OCI-LY7 (cell line): ENCODE measurements around the gene UBAC1. TPM values are rescaled to one million over a fixed set of nuclear protein-coding genes. Genes with fewer than 3 reads are reported as not detected.

ENCODE experiments used
- BruUV-seq: library from RNA; stranded (reverse); fragments of 400-500 nt; replicated peaks from 2 replicates; lab custom pipeline; 2021; lab: Mats Ljungman, UMichigan
- CTCF ChIA-PET: fragments of 300-600 bp; sonication (Branson Sonifier 250); formaldehyde crosslinking; loops from one replicate; lab custom pipeline; 2022; ENCODE audit warnings: antibody characterized with exemption; ENCODE audit not compliant: unreplicated experiment; lab: Charles Lee
- POLR2A ChIA-PET: fragments of 300-600 bp; sonication (Branson Sonifier 250); formaldehyde crosslinking; loops from one replicate; lab custom pipeline; 2022; ENCODE audit warnings: antibody characterized with exemption; lab: Charles Lee
- DNase-seq: peaks from one replicate; pipeline ENCODE4 v3.0.0-alpha.2; 2015; ENCODE audit warnings: low spot score
- H2AFZ ChIP-seq: fragments of 200-600 bp; sonication (generic), shearing (Covaris generic); 2 replicates; pipeline ENCODE4 v1.6.1; 2014; ENCODE audit warnings: mild to moderate bottlenecking, antibody characterized with exemption, low read length, moderate library complexity
- H3K27ac ChIP-seq: fragments of 200-600 bp; sonication (generic); 2 replicates; pipeline ENCODE4 v1.5.1; 2014; ENCODE audit warnings: mixed run types, low read depth, mild to moderate bottlenecking, moderate library complexity, low read length, inconsistent platforms; ENCODE audit not compliant: poor library complexity, severe bottlenecking
- H3K36me3 ChIP-seq: fragments of 200-600 bp; sonication (generic); 2 replicates; pipeline ENCODE4 v1.6.1; 2014; ENCODE audit warnings: mild to moderate bottlenecking, antibody characterized with exemption, low read length, moderate library complexity, mixed read lengths; ENCODE audit not compliant: insufficient read depth
- H3K4me1 ChIP-seq: fragments of 200-600 bp; sonication (generic); 2 replicates; pipeline ENCODE4 v1.5.1; 2014; ENCODE audit warnings: mild to moderate bottlenecking, low read length; ENCODE audit not compliant: insufficient read depth, poor library complexity, severe bottlenecking
- H3K4me2 ChIP-seq: fragments of 200-600 bp; sonication (generic); 2 replicates; pipeline ENCODE4 v1.6.1; 2014; ENCODE audit warnings: mild to moderate bottlenecking, low read length
- H3K4me3 ChIP-seq: fragments of 200-600 bp; sonication (generic); 2 replicates; pipeline ENCODE4 v1.5.1; 2014; ENCODE audit warnings: mild to moderate bottlenecking, low read depth, low read length; ENCODE audit not compliant: poor library complexity, severe bottlenecking
- H3K79me2 ChIP-seq: fragments of 200-600 bp; sonication (generic); 2 replicates; pipeline ENCODE4 v1.6.1; 2016; ENCODE audit warnings: low read depth, mild to moderate bottlenecking, low read length, moderate library complexity, mixed read lengths; ENCODE audit not compliant: insufficient read depth
- H3K9me2 ChIP-seq: fragments of 200-600 bp; sonication (generic); 2 replicates; pipeline ENCODE4 v1.6.1; 2016; ENCODE audit warnings: mild to moderate bottlenecking, low read length, mixed read lengths; ENCODE audit not compliant: insufficient read depth
- H3K9me3 ChIP-seq: fragments of 200-600 bp; sonication (generic); 2 replicates; pipeline ENCODE4 v1.6.1; 2014; ENCODE audit warnings: mild to moderate bottlenecking, mixed run types, low read length, mixed read lengths
- H4K20me1 ChIP-seq: fragments of 200-600 bp; sonication (generic); 2 replicates; pipeline ENCODE4 v1.6.1; 2014; ENCODE audit warnings: mild to moderate bottlenecking, antibody characterized with exemption, low read length, moderate library complexity, mixed read lengths; ENCODE audit not compliant: insufficient read depth
- EZH2phosphoT487 ChIP-seq: fragments of 200-600 bp; sonication (generic); IDR thresholded peaks from 2 replicates; pipeline ENCODE4 v1.6.1; 2018; ENCODE audit warnings: low read depth, borderline replicate concordance, mild to moderate bottlenecking, mixed run types, antibody characterized with exemption, low read length, moderate library complexity, mixed read lengths
- intact Hi-C: fragments of 100-400 bp; cut with micrococcal nuclease; formaldehyde crosslinking; loops from one replicate; pipeline ENCODE4 v1.10.0; 2022; ENCODE audit not compliant: unreplicated experiment
- total RNA-seq, 2 experiments: library from RNA; depleted of rRNA in 1 of 2; stranded (reverse); fragments of >200 nt in 1 of 2; shearing (Covaris generic) in 1 of 2; gene quantifications; 2 replicates each; pipeline ENCODE4 v1.2.3, GENCODE V29; 2014 to 2022
- TF ChIP-seq, protein P1 (sequence below): fragments of 200-600 bp; sonication (generic); conservative IDR thresholded peaks from 2 replicates; pipeline ENCODE4 v1.5.1; 2014; ENCODE audit warnings: mild to moderate bottlenecking, antibody characterized with exemption, low read length, moderate library complexity, mixed read lengths

UBAC1 gene
- total RNA-seq, 2 experiments from 2014 or later: 42.3 to 59.2 TPM

DNA sequence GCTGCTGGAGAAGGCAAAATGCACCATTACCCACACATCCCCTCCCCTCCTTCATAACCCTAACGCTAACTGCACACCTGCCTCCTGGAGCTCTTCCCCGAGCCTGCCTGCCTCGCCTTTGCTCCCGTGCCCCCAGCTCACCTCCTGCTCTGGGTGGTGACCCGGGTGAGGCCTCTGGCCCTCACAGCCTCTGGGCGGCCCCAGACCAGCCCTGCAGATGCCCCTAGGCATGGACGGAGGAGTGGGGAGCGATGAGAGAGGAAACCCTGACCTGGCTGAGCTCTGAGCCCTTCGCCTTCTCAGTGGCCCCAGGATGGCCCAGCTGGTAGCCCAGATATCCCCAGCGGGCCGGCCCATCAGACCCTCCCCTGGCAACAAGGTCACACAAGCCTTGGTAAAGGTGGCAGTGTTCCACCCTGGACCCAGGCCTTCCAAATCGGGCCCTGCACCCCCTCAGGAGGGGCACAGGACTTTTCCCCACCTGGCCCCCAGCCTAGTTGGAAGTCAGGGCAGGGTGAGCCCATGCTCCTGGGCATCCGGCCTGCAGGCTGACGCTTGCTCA, 39.3 kb downstream of the UBAC1 start:
- ChIA-PET POLR2A (no interaction called here), CTCF (no interaction called here)
- TF ChIP-seq EZH2phosphoT487: no peak
- TF ChIP-seq, protein P1, sequence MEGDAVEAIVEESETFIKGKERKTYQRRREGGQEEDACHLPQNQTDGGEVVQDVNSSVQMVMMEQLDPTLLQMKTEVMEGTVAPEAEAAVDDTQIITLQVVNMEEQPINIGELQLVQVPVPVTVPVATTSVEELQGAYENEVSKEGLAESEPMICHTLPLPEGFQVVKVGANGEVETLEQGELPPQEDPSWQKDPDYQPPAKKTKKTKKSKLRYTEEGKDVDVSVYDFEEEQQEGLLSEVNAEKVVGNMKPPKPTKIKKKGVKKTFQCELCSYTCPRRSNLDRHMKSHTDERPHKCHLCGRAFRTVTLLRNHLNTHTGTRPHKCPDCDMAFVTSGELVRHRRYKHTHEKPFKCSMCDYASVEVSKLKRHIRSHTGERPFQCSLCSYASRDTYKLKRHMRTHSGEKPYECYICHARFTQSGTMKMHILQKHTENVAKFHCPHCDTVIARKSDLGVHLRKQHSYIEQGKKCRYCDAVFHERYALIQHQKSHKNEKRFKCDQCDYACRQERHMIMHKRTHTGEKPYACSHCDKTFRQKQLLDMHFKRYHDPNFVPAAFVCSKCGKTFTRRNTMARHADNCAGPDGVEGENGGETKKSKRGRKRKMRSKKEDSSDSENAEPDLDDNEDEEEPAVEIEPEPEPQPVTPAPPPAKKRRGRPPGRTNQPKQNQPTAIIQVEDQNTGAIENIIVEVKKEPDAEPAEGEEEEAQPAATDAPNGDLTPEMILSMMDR: no peak
- Histone ChIP-seq H3K36me3 (no peaks in the 10 kb centered on the region), H4K20me1 (no peaks in the 10 kb centered on the region), H3K4me1 (peaks cover 5% of the 10 kb centered on the region), H2AFZ (no peak overlapping the region), H3K79me2 (no peaks in the 10 kb centered on the region), H3K9me2 (no peaks in the 10 kb centered on the region), H3K4me3 (no peak overlapping the region), H3K27ac (no peak overlapping the region), H3K4me2 (no peak overlapping the region), H3K9me3 (peaks cover 3% of the 10 kb centered on the region; the same call in 1 of the 2 replicates)
- DNase-seq: no peak
- BruUV-seq: no TSS peak
- intact Hi-C loops: no loop called here

DNA sequence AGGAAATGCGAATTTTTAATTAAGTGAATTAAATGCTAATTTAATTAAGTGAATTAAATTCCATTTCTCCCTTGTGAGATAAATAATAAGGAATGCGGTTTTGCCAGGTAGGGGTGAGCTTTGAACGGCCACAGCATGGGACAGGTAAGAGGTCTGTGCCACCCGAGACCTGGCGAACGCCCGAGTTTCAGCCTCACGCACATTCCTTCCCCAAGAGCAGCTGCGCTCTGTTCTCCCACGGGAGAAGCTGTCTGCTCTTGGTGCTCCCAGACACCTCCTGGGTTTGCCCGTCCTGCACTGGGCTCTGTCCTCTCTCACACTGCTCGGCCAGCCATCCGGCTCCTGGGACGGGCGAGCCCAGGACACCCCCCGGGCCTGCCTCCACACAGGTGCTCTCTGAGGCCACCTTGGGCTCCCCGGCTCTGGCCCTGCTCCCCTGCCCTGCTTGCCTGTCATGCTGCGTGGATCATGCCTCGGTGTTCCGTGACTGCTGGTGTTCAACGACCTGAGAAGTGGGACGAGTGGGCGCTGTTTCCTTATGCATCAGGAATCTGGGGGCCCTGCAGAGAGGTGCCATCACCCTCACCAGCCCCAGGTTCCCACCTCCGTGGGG, 40.1 kb downstream of the UBAC1 start:
- no peak overlapping the region for H2AFZ ChIP-seq
- peaks cover 11% of the 10 kb centered on the region; the same call in 1 of the 2 replicates for H3K9me3 ChIP-seq
- H3K27ac ChIP-seq: no peak overlapping the region
- TF ChIP-seq EZH2phosphoT487: no peak
- TF ChIP-seq, protein P1: no peak
- H3K4me1 ChIP-seq: peaks cover 12% of the 10 kb centered on the region
- ChIA-PET CTCF (no interaction called here), POLR2A (interaction anchor here (1.2 kb wide), 1 partner anchor 201 kb away, joined by 3 read pairs; no protein-coding TSS in a partner anchor)
- no TSS peak for BruUV-seq
- H3K9me2 ChIP-seq: no peaks in the 10 kb centered on the region
- H4K20me1 ChIP-seq: no peaks in the 10 kb centered on the region
- H3K4me2 ChIP-seq: no peak overlapping the region
- peaks cover 5% of the 10 kb centered on the region for H3K36me3 ChIP-seq
- H3K79me2 ChIP-seq: no peaks in the 10 kb centered on the region
- no peak for DNase-seq
- no peak overlapping the region for H3K4me3 ChIP-seq
- intact Hi-C loops: no loop called here

DNA sequence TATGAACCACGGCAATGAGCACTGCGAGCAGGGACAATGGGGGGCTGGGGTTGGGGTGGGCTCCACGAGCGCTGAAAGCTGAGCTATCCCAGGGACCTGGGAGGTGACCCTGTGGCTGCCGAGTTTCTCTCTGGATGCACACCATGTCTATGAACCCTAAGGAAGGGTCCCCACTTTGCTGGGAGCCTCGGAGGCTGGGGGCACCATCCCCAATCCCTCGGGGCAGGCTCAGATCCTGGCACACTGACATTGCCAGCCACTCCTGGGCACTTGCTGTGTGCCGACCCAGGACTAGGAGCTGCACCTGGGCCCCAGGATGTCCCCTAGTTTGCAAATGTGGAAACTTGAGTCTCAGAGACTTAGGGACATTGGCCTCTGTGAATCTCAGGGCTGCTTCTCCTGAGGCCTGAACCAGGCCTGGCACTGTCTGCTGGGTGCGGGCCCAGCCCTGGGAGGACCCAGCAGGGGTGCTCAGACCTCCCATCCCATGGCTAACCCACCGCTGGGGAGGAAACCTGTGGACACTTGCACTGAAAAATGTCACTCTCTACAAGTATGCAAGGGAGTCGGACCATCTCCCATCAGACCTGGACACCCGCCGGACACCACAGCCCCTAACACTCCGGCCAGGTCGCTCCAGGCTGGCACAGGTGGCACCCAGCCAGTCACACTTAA, 40.8 kb downstream of the UBAC1 start:
- no peak overlapping the region for H2AFZ ChIP-seq
- intact Hi-C loops: no loop called here
- H3K4me1 ChIP-seq: peaks cover 12% of the 10 kb centered on the region
- BruUV-seq: no TSS peak
- ChIA-PET POLR2A (interaction anchor here (1.2 kb wide), 1 partner anchor 202 kb away, joined by 3 read pairs; no protein-coding TSS in a partner anchor), CTCF (no interaction called here)
- no peaks in the 10 kb centered on the region for H3K9me2 ChIP-seq
- H3K4me3 ChIP-seq: no peak overlapping the region
- no peaks in the 10 kb centered on the region for H3K79me2 ChIP-seq
- H3K4me2 ChIP-seq: no peak overlapping the region
- H3K9me3 ChIP-seq: peaks cover 17% of the 10 kb centered on the region; the same call in 1 of the 2 replicates
- H3K36me3 ChIP-seq: peaks cover 12% of the 10 kb centered on the region
- H4K20me1 ChIP-seq: no peaks in the 10 kb centered on the region
- TF ChIP-seq, protein P1: no peak
- TF ChIP-seq EZH2phosphoT487: no peak
- DNase-seq: no peak
- H3K27ac ChIP-seq: no peak overlapping the region
